ENCODE results near the gene COX7B2. TPM values are rescaled to one million over a fixed set of nuclear protein-coding genes. Genes with fewer than 3 reads are reported as not detected.

COX7B2 gene
- total RNA-seq, 4 donors from 2014 or later = not detected

DNA sequence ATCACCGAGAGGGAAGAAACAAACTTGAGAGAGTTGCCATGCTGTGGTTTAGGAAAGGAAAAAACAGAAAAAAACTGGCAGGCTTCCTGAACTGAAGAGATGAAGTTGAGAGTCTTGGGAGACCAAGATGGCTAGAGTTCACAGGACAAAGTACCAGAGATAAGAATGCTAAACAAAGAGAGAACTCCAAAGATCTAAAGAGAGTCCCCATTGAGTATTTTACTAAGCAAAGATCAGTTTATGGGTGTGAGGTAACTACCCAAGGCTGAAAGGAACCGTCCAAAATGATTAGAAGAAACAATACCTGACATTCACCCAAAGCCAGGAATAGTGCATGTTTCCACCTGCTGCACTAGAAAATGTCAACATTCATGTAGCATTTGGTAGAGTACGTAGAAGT, 21.8 kb upstream of the COX7B2 start:
- 39 to 40% methylated on average over 3 of the region's 3 CpGs for WGBS, 2 donors
- H3K27me3 ChIP-seq = no peaks in the 10 kb centered on the region
- no peaks in the 10 kb centered on the region for H3K4me1 ChIP-seq
- no peaks in the 10 kb centered on the region for H3K36me3 ChIP-seq
- intact Hi-C loops (cut with DNase I) = no loop called here
- H3K4me3 ChIP-seq = no peak overlapping the region
- no peaks in the 10 kb centered on the region for H3K9me3 ChIP-seq
- TF ChIP-seq POLR2A (IDR thresholded peaks at IDR 0.05) = no peak
- TF ChIP-seq, protein P1, sequence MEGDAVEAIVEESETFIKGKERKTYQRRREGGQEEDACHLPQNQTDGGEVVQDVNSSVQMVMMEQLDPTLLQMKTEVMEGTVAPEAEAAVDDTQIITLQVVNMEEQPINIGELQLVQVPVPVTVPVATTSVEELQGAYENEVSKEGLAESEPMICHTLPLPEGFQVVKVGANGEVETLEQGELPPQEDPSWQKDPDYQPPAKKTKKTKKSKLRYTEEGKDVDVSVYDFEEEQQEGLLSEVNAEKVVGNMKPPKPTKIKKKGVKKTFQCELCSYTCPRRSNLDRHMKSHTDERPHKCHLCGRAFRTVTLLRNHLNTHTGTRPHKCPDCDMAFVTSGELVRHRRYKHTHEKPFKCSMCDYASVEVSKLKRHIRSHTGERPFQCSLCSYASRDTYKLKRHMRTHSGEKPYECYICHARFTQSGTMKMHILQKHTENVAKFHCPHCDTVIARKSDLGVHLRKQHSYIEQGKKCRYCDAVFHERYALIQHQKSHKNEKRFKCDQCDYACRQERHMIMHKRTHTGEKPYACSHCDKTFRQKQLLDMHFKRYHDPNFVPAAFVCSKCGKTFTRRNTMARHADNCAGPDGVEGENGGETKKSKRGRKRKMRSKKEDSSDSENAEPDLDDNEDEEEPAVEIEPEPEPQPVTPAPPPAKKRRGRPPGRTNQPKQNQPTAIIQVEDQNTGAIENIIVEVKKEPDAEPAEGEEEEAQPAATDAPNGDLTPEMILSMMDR (IDR thresholded peaks at IDR 0.05) = no peak
- H3K27ac ChIP-seq = no peak overlapping the region
- no peak for DNase-seq

DNA sequence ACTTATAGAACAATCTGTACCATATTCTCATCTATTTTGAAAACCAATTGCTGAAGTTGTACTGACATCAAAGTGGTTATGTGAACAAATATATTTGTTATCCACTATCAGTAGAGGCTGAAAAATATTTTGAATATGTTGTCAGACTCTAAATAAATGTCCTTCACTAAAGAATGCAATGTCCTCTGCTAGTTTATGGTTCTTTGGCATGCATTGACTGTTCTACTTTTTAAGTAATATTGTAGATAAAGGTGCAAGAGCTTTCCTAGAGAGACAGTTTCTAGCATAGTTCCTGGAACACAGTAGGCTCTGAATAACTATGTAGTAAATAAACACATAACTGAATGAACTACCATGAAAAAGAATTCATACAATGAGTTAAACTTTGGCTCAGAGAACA, 18.2 kb upstream of the COX7B2 start:
- intact Hi-C loops (cut with DNase I) = no loop called here
- no peaks in the 10 kb centered on the region for H3K9me3 ChIP-seq
- H3K27ac ChIP-seq = no peak overlapping the region
- no peak for DNase-seq
- no peaks in the 10 kb centered on the region for H3K4me1 ChIP-seq
- no peak for TF ChIP-seq POLR2A (IDR thresholded peaks at IDR 0.05)
- TF ChIP-seq, protein P1 (IDR thresholded peaks at IDR 0.05) = no peak
- H3K27me3 ChIP-seq = no peaks in the 10 kb centered on the region
- no peaks in the 10 kb centered on the region for H3K36me3 ChIP-seq
- H3K4me3 ChIP-seq = no peak overlapping the region

DNA sequence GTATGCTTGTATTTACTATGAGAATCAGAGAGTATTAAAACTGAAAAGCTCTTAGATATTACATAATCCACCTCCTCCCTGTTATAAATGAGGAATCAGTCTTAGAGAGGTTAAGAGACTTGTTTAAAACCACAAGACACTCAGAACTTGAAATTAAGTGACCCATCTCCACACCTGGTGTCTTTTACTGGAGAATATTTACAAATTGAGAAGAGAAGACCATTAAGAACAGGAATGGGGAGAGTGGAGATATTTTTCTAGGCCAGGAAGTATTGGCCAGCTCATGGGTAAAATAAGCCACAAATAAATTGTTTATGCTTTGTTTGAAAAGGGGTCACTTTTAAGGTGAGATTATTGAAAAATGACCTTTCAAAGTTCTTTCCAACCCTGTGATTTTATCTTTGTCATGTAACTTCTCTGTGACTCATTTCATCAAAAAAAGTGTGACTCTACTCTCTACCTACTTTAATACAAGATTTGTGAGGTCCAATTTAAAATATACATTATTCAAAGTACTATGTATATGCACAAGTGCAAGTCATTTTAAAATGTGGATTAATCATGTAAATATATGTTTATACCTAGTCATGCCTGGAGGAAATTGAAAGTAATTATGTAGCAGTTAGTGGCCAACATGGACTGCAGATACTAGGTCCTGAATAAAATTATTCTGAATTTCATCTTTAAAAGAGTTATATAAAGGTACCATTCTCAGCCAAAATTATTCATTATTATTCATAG, 15.9 kb upstream of the COX7B2 start:
- H3K27ac ChIP-seq = no peak overlapping the region
- TF ChIP-seq POLR2A (IDR thresholded peaks at IDR 0.05) = no peak
- TF ChIP-seq, protein P1 (IDR thresholded peaks at IDR 0.05) = no peak
- DNase-seq = no peak
- H3K27me3 ChIP-seq = no peaks in the 10 kb centered on the region
- H3K36me3 ChIP-seq = no peaks in the 10 kb centered on the region
- H3K4me1 ChIP-seq = no peaks in the 10 kb centered on the region
- intact Hi-C loops (cut with DNase I) = no loop called here
- no peak overlapping the region for H3K4me3 ChIP-seq
- H3K9me3 ChIP-seq = no peaks in the 10 kb centered on the region

DNA sequence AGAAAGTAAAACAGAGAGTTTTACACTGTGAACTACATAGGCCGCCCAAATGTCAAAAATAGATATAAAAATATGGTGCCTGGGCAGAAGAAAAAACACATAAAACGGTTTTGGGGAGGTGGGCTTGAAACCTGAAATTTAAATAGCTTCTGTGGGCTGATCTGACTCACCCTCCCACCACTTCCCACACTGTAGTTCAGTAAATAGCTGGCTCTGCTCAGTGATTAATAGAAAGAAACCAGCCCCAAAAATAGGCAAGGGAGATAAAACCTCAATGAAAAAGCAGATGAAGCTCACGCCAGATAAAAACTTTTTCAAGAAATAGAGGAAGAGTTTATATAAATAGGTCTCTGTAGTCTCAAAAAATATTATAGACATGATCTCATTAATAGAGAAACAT, 13.2 kb upstream of the COX7B2 start:
- Histone ChIP-seq H3K36me3 (no peaks in the 10 kb centered on the region), H3K9me3 (no peaks in the 10 kb centered on the region), H3K27me3 (no peaks in the 10 kb centered on the region), H3K4me3 (no peak overlapping the region), H3K4me1 (no peaks in the 10 kb centered on the region), H3K27ac (no peak overlapping the region)
- TF ChIP-seq, protein P1 (IDR thresholded peaks at IDR 0.05) = no peak
- TF ChIP-seq POLR2A (IDR thresholded peaks at IDR 0.05) = no peak
- no peak for DNase-seq
- intact Hi-C loops (cut with DNase I) = no loop called here
- WGBS, 2 donors = 54 to 59% methylated on average over 3 of the region's 3 CpGs

DNA sequence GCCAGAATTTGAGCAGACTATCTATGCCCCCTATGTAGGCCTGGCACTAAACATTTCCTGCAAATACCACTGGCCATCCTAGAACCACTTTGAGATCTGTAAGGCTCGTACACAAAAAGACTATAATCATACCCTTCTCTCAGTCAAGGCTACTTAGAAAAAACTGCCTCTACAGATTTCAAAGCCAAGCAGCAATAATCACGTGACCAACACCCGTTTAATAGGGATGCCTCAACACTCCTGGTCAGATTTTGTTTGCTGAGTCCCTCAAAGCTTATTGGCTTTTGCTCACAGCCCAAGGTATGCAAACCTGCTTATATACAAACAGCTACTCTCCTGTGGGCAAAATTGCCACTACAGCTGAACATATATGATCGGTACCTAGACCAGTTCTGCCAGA, 897 bp downstream of the COX7B2 start:
- Histone ChIP-seq H3K27ac (no peak overlapping the region), H3K4me3 (no peak overlapping the region), H3K27me3 (no peaks in the 10 kb centered on the region), H3K36me3 (no peaks in the 10 kb centered on the region), H3K4me1 (no peaks in the 10 kb centered on the region), H3K9me3 (no peaks in the 10 kb centered on the region)
- TF ChIP-seq, protein P1 (IDR thresholded peaks at IDR 0.05) = no peak
- TF ChIP-seq POLR2A (IDR thresholded peaks at IDR 0.05) = no peak
- intact Hi-C loops (cut with DNase I) = no loop called here
- no peak for DNase-seq
- 69% methylated on average over 4 of the region's 4 CpGs for WGBS, 2 donors

All from esophagus squamous epithelium (tissue), 5 donors.